CD4-positive, alpha-beta T cell treated with Interleukin-6 for 4 hours (primary cell): ENCODE data around the gene FDXACB1.
A peak's percentile ranks its signal among the peaks of the same experiment; 100 is the strongest.

ENCODE experiments used
- DNase-seq: peaks from one replicate; pipeline ENCODE4 v3.0.0-alpha.2; 2020; ENCODE audit warnings: mixed read lengths

Gene FDXACB1

DNA sequence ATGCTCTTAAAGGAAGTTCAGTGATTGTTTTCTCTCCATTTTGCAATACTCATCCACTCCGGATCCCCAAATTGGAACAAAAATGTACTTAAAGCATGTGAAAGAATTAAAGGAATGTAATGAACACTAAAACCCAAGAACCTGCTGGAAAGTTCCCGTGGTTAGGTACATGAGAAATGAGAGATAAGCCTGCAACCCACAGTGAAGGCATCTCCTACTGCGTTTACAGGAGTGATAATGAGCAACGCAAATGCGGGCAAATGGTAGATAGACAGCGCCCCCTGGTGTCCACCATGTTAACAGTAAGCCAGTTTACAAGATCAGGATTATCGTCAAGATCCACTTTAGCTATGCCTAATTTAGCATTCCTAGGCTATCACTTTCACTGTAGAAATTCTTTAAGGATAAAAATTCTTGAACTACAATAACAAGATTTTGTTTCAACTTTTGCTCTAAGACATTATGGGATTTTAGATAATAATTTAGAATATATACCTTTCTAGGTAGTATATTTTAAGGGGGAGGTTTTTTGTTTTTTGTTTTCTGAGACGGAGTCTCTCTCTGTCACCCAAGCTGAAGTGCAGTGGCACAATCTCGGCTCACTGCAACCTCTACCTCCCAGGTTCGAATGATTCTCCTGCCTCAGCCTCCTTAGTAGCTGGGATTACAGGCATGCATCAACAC, 37.5 kb downstream of the FDXACB1 start:
- DNase-seq = peak; percentile 90

DNA sequence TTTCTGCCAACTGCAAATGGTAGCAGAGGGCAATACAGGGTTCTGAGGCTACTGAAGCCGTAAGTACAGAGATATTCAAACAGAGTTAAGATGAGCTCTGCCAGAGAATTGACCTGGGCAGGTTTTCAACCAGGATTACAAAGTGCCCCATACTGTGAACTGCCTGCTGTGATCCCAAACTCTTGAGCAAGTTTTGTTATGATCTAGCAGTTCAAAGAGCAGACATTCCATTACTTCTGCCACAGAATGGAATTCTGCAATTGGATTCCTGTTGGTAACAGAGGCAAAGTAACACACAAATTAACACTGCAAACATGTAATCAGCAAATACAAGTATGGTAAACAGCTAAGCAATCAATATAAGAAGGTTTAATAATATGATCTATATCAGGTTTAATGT, 38.8 kb downstream of the FDXACB1 start:
- DNase-seq = no peak

DNA sequence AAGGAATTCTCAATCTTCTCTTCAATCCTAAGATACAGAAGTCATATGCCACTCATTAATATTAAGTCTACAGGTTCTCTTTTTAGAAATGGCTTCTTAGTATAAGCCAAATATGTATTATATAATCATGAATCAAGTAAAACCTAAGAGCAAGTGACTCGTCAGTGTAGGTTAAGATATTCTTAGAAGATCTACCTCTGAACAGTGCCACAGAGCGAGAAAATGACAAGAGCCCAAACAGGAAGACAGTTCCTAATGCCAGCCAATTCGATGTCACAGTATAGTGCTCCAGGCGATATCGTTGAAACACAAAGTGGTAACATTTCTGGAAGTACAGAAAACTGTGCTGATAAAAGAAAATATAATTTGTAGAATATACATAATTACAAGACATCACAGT, 40.9 kb downstream of the FDXACB1 start:
- DNase-seq = no peak

DNA sequence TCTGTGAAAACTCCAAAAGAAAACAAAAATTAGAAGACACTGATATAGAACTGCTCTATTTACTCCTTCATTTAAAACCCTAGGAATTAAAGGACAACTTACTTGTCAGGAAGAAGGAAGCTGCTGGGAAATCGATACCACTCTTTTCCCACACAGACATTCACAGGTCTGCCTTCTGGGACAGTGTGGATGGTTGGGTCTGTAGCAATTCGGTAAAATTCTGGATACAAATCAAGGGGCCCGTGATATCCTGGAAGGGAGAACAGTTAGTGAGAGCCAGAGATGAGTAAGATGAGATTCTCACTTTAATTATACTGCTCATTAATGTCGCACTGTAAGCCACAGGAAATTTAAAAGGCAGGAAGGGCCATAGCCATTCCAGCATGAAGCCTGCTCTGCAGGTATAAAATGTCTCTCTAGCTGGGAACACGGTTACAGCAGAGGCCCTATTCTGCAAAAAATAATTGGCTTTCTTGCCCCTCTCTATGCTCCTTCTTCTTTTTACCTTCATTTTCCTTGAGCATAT, 41.5 kb downstream of the FDXACB1 start:
- no peak for DNase-seq

DNA sequence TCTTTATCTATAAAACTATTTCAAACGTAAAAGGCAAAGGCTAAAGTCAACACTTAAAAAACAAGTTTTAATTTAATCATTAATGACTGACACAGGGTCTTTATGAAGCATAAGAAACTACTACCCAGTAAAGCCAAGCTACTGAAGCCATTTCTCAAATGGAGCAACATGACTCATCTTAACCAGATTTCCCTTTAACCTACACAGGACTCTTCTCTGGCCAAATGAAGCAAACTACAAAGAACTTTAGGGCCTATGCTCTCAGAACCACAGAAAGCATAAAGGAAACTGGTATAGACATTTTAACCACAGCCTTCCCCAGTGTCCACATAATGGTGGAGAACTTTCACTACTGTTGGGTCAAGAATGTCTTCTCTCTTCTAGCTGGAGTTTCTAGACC, 42.2 kb downstream of the FDXACB1 start:
- no peak for DNase-seq

DNA sequence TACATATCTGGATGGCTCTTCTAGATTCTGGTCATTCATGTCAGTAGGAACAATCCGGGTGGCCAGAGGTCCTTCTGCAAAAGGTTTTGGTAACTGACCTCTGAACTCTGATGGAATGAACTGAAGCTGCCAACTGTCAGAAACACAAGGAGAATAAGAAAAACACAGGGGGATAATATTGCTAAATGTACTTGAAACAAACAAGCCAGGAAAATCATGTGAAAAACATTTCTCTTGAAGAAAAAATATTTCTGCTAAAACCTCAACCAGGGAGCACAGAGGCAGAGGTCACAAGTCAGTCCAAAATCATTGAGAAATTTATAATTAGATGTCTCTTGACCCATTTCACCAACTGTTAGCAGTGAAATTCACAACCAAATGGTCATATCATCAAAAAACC, 42.8 kb downstream of the FDXACB1 start:
- DNase-seq = no peak

DNA sequence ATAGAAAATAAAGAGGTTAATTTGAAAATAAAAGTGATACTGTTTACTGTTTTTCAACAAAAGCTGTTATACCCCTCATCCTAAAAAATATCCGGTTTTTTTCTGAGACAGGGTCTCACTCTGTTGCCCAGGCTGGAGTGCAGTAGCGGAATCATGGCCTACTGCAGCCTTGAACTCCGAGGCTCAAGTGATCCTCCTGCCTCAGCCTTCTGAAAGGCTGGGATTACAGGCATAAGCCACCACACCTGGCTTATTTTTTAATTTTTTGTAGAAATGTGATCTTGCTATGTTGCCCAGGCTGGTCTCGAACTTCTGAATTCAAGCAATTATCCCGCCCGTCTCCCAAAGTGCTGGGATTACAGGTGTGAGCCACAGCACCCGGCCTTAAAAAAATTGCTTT, 43.3 kb downstream of the FDXACB1 start:
- DNase-seq = no peak

DNA sequence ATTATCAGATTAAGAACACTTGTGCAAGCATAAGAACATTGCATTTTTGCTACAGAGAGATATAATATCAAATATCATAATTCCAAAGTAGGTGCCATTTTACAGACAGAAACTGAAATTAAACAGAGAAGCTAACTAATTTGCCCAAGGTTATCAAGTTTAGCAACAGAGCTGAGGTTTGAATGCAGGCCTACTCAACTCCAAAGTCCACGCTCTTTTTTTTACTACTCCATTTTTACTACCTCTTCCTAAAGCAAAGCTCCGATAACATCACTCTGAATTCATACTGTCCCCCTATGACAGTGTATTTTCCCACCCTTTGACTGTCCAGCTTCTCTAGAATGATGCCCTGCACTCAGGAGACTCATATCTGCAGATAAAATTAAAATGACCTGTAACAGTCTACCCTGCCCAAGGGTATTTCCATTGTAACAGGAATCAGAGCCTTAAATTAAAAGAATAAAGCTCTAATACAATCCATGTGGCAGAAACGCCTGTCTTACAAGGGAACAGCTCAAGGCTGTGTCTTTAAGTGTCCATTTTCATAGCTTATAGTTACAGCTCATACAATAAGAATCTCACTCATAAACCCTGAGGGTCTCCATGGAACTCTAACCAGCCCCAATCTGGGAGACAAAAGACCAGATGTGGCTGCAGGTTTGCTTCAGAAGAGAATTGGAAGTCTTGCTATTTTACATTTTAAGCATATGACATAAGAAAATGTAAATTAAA, 44.4 kb downstream of the FDXACB1 start:
- DNase-seq = no peak

DNA sequence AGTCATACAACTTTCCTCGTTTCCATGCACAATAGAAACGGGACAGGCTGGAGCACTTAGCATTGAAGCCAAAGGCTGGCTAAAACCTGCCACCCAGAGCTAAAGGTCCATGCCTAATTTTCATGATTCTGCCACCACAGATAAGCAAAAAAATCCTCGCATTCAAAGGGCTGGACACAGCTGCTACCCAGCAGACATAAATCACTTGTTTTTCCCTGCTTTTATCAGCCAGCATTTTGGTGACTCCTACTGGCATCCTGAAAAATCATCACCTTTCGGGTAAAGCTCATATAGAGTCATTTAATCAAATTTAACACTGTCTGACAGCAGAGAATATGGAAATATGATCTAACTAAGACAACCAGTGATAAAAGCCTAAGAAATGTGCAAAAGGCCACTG, 45.4 kb downstream of the FDXACB1 start:
- no peak for DNase-seq

DNA sequence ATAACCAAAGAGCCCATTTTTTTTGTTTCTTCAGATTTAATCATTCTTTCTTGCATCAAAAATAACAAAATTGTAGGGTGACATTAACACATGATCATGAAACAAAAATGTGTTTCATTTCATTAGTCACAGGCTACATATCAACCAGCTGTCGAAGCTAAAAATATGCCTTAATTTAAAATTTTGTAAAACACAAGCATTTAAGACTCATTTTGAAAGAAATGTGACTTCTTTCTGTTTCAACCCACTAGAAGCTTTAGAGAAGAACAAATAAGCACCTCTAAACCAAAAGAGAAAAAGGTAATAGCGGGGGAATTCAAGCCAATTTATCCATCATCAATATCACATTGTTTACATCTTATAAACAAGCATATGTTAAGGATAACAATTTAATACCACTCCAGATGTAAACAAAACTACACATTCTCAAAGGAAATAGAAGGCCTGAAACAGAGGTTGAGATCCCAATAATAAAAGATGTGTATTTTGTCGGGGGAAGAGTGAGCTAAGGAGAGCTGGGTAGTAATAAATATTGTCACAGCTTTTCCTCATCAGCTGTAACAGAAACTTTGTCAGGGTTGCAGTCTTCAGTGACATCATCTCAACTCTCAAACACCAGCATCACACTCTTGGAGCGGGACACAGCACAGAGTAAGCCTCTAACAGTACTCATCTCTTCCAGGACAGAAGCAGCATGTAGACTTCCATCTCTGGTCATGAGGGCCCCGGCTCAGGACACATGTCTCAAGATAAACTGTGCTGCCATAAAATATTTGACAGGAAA, 49.6 kb downstream of the FDXACB1 start:
- no peak for DNase-seq

DNA sequence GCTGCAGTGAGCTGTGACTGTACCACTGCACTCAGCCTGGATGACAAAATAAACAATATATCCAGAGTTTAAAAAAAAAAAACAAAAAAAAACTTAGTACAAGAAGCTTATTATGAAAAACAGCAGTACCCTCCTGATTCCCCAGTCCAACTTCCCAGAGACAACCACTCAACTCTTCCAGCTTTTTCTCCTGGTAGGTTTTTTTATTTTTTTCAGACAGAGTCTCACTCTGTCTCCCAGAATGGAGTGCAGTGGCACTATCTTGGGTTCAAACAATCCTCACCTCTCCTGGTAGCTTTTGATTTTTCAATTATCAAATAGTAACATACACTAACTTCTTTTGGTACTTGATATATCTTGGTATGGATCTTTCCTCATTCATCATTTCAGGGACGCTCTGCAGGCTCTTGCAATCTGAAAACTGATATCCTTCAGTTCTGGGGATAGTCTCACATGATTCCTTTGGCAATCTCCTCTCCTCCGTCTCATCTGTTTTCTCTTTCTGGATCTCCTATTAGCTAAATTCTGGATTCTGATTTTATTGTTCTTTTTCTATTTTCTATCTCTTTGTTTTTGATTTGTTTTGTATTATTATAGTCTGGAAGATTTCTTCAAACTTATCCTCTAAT, 52.5 kb downstream of the FDXACB1 start:
- DNase-seq = no peak
